Measurements from ENCODE around the gene COX6B2.

- TF ChIP-seq CTCF (IDR thresholded peaks at IDR 0.05), result no peak
- no peak for TF ChIP-seq POLR2A (IDR thresholded peaks at IDR 0.05)
Observed at GRCh38 chr19:55341171-55341588, 13.3 kb downstream of the COX6B2 start.
